SK-N-SH (cell line): Measurements from ENCODE around the gene HTR6.

Source experiments
- CTCF ChIP-seq: fragments of 200-600 bp; sonication (generic); IDR thresholded peaks from 2 replicates; pipeline ENCODE4 v1.6.1; 2017; ENCODE audit warnings: antibody characterized with exemption, mild to moderate bottlenecking, moderate library complexity
- EP300 ChIP-seq, 2 experiments: IDR thresholded peaks; 2 replicates each; pipeline versions ENCODE4 v1.4.0 to v1.6.1; 2012; ENCODE audit warnings: borderline replicate concordance in 1 of 2, low read depth in 1 of 2, low read length in 1 of 2
- EZH2phosphoT487 ChIP-seq: fragments of 200-600 bp; sonication (generic); IDR thresholded peaks from 2 replicates; pipeline ENCODE4 v1.6.1; 2017; ENCODE audit warnings: low read depth, mixed run types, mild to moderate bottlenecking, antibody characterized with exemption, moderate library complexity, borderline replicate concordance
- MAX ChIP-seq: IDR thresholded peaks from 2 replicates; pipeline ENCODE4 v1.4.0; 2012; ENCODE audit warnings: low read depth
- NRF1 ChIP-seq: IDR thresholded peaks from 2 replicates; pipeline ENCODE4 v1.6.1; 2012; ENCODE audit warnings: low read depth, mild to moderate bottlenecking, low read length
- RAD21 ChIP-seq: IDR thresholded peaks from 2 replicates; pipeline ENCODE4 v1.6.1; 2012; ENCODE audit warnings: mild to moderate bottlenecking, low read length
- TAF1 ChIP-seq: IDR thresholded peaks from 2 replicates; pipeline ENCODE4 v1.6.1; 2012; ENCODE audit warnings: low read depth, mild to moderate bottlenecking, low read length, moderate library complexity, borderline replicate concordance
- TEAD4 ChIP-seq: IDR thresholded peaks from 2 replicates; pipeline ENCODE4 v1.4.0; 2012; ENCODE audit warnings: mild to moderate bottlenecking, borderline replicate concordance; ENCODE audit not compliant: insufficient read depth
- ZBTB33 ChIP-seq: IDR thresholded peaks from 2 replicates; pipeline ENCODE4 v1.4.0; 2012; ENCODE audit warnings: low read depth, borderline replicate concordance

GRCh38 chr1:19676438-19676922 lies 11.8 kb downstream of the HTR6 start:
- no peak for TF ChIP-seq EZH2phosphoT487
- TF ChIP-seq TEAD4 = no peak
- no peak for TF ChIP-seq EP300 (IDR thresholded peaks at IDR 0.05; ENCODE audit: borderline replicate concordance in 1 of 2, low read depth in 1 of 2, low read length in 1 of 2)
- TF ChIP-seq MAX = no peak
- TF ChIP-seq CTCF = no peak
- TF ChIP-seq NRF1 = no peak
- TF ChIP-seq TAF1 = no peak
- no peak for TF ChIP-seq RAD21
- no peak for TF ChIP-seq ZBTB33
